DOHH2 (cell line): ENCODE measurements around the gene SLCO1B1.

ENCODE experiments used
- CTCF ChIP-seq: fragments of 200-600 bp; sonication (generic); IDR thresholded peaks from one replicate; pipeline ENCODE4 v1.5.1; 2014; ENCODE audit warnings: antibody characterized with exemption, mild to moderate bottlenecking, low read depth, low read length; ENCODE audit not compliant: poor library complexity, severe bottlenecking
- EZH2phosphoT487 ChIP-seq: fragments of 200-600 bp; sonication (generic); IDR thresholded peaks from 2 replicates; pipeline ENCODE4 v1.6.1; 2017; ENCODE audit warnings: borderline replicate concordance, mild to moderate bottlenecking, antibody characterized with exemption, low read length, moderate library complexity, mixed read lengths

- no peak for TF ChIP-seq CTCF
- no peak for TF ChIP-seq EZH2phosphoT487
These were observed 92.9 kb downstream of the SLCO1B1 start for GRCh38 chr12:21223930-21224329.
